HEK293T (cell line): ENCODE measurements around the gene ZNF568.

Experiments
- ARNT ChIP-seq: fragments of 450-650 bp; IDR thresholded peaks from 2 replicates; pipeline ENCODE4 v1.6.1; 2017; ENCODE audit warnings: mild to moderate bottlenecking
- BHLHE40 ChIP-seq: fragments of 450-650 bp; IDR thresholded peaks from 2 replicates; pipeline ENCODE4 v1.6.1; 2016; ENCODE audit warnings: mild to moderate bottlenecking, moderate library complexity, borderline replicate concordance
- CTBP1 ChIP-seq: fragments of 450-650 bp; IDR thresholded peaks from 2 replicates; pipeline ENCODE4 v1.6.1; 2016; ENCODE audit warnings: borderline replicate concordance
- ELF4 ChIP-seq: fragments of 450-650 bp; IDR thresholded peaks from 2 replicates; pipeline ENCODE4 v1.6.1; 2017; ENCODE audit warnings: antibody characterized with exemption
- FOXA1 ChIP-seq: fragments of 450-650 bp; IDR thresholded peaks from 2 replicates; pipeline ENCODE4 v1.6.1; 2016; ENCODE audit warnings: mild to moderate bottlenecking
- FOXK2 ChIP-seq: fragments of 450-650 bp; IDR thresholded peaks from 2 replicates; pipeline ENCODE4 v1.6.1; 2016; ENCODE audit warnings: mild to moderate bottlenecking
- FOXM1 ChIP-seq: fragments of 450-650 bp; IDR thresholded peaks from 2 replicates; pipeline ENCODE4 v1.6.1; 2017; ENCODE audit warnings: mild to moderate bottlenecking, borderline replicate concordance
- L3MBTL2 ChIP-seq: fragments of 450-650 bp; conservative IDR thresholded peaks from 2 replicates; pipeline ENCODE4 v1.6.1; 2016; ENCODE audit warnings: mild to moderate bottlenecking
- LEF1 ChIP-seq: fragments of 450-650 bp; IDR thresholded peaks from 2 replicates; pipeline ENCODE4 v1.6.1; 2017; ENCODE audit warnings: mild to moderate bottlenecking, borderline replicate concordance
- SP1 ChIP-seq: fragments of 450-650 bp; IDR thresholded peaks from 2 replicates; pipeline ENCODE4 v1.6.1; 2017
- TARDBP ChIP-seq: fragments of 450-650 bp; IDR thresholded peaks from 2 replicates; pipeline ENCODE4 v1.6.1; 2016

DNA sequence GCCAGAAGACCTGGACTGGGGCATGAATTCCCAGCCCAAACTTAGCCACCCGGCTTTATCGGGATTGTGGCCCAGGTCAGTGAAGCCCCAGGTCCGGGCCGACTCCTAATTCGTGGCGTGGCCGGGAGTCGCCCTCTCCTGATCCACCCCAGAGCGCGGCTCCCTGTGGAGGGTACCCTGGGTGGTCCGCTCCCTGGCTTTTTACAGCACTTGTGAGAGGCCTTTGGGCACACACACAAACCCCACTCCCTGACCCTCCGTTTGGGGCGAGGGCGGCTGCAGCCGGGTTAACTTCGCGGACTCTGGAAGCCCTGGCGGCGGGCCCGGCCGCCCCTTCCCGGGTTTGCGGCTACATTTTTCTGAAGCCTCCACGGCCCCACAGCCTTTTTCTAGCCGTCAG is 56.4 kb downstream of the ZNF568 start:
- TF ChIP-seq TARDBP (no peak), SP1 (no peak), BHLHE40 (no peak), FOXK2 (no peak), ELF4 (no peak), FOXM1 (no peak), LEF1 (no peak), L3MBTL2 (no peak), FOXA1 (no peak), CTBP1 (no peak), ARNT (no peak)
